Nephron progenitor cell (in vitro differentiated cells): ENCODE measurements around the gene NFKB1.

Source experiments
- DNase-seq: peaks from one replicate; pipeline ENCODE4 v3.0.0; 2021
- H3K27ac Mint-ChIP-seq: 2 replicates; pipeline ENCODE4 v1.8.0; 2021; ENCODE audit warnings: mild to moderate bottlenecking, moderate library complexity, mixed read lengths
- H3K27me3 Mint-ChIP-seq: 2 replicates; pipeline ENCODE4 v1.8.0; 2021; ENCODE audit warnings: mild to moderate bottlenecking, low read depth, mixed read lengths; ENCODE audit not compliant: poor library complexity
- H3K36me3 Mint-ChIP-seq: 2 replicates; pipeline ENCODE4 v1.8.0; 2021; ENCODE audit warnings: low read depth, mixed read lengths
- H3K4me1 Mint-ChIP-seq: 2 replicates; pipeline ENCODE4 v1.8.0; 2021; ENCODE audit warnings: mixed read lengths
- H3K4me3 Mint-ChIP-seq: 2 replicates; pipeline ENCODE4 v1.8.0; 2021; ENCODE audit warnings: mild to moderate bottlenecking, moderate library complexity, mixed read lengths
- H3K9me3 Mint-ChIP-seq: 2 replicates; pipeline ENCODE4 v1.8.0; 2021; ENCODE audit warnings: mild to moderate bottlenecking, moderate library complexity, mixed read lengths
- TF ChIP-seq, protein P1 (sequence below): fragments of 200-600 bp; sonication (generic); IDR thresholded peaks from 2 replicates; pipeline ENCODE4 v1.5.0; 2021; ENCODE audit warnings: antibody characterized with exemption

The NFKB1 gene

DNA sequence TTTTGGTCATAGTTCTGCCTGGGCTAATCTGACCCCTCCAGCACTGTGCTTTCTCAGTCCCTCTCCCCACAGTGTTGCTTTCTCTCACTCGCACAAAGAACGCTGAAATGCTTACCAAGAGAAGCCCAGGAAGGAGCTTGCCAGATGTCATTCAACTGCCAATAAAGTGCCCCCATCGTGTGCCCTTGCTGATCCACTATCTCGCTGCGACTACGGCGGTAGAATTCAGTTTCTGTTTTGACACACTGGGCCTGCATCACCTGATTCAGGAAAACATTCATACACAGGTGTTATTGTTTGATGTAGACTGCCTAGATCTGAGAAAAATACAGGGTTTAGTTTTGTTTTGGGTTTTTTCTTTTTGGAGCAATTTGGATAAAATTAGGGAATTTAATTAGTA, 138.4 kb downstream of the NFKB1 start:
- Mint-ChIP-seq H3K9me3 (no peaks in the 10 kb centered on the region), H3K36me3 (peaks cover 35% of the 10 kb centered on the region), H3K4me1 (no peaks in the 10 kb centered on the region), H3K27me3 (no peaks in the 10 kb centered on the region), H3K4me3 (no peak overlapping the region), H3K27ac (no peak overlapping the region)
- no peak for DNase-seq
- TF ChIP-seq, protein P1, sequence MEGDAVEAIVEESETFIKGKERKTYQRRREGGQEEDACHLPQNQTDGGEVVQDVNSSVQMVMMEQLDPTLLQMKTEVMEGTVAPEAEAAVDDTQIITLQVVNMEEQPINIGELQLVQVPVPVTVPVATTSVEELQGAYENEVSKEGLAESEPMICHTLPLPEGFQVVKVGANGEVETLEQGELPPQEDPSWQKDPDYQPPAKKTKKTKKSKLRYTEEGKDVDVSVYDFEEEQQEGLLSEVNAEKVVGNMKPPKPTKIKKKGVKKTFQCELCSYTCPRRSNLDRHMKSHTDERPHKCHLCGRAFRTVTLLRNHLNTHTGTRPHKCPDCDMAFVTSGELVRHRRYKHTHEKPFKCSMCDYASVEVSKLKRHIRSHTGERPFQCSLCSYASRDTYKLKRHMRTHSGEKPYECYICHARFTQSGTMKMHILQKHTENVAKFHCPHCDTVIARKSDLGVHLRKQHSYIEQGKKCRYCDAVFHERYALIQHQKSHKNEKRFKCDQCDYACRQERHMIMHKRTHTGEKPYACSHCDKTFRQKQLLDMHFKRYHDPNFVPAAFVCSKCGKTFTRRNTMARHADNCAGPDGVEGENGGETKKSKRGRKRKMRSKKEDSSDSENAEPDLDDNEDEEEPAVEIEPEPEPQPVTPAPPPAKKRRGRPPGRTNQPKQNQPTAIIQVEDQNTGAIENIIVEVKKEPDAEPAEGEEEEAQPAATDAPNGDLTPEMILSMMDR = no peak

DNA sequence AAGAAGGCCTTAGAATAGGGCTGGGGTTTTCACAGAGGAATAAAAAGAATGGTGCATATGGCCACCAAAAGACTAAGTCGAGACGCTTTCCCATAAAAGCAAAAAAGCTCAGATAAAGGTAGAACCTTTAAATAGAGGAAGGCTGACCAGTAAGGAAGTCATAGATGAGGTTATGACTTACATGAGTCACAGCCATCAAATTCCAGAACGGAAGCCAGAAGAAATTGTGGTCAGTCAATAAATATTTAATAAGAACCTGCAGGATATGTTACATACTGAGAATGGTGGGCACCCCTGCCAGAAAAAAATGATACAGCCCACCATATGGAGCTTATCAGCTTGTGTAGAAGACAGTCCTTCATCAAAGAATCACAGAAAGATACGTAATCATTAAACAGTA, 139.5 kb downstream of the NFKB1 start:
- DNase-seq = no peak
- Mint-ChIP-seq H3K36me3 (peaks cover 35% of the 10 kb centered on the region), H3K4me1 (no peaks in the 10 kb centered on the region), H3K27ac (no peak overlapping the region), H3K9me3 (no peaks in the 10 kb centered on the region), H3K4me3 (no peak overlapping the region), H3K27me3 (no peaks in the 10 kb centered on the region)
- TF ChIP-seq, protein P1 = no peak

DNA sequence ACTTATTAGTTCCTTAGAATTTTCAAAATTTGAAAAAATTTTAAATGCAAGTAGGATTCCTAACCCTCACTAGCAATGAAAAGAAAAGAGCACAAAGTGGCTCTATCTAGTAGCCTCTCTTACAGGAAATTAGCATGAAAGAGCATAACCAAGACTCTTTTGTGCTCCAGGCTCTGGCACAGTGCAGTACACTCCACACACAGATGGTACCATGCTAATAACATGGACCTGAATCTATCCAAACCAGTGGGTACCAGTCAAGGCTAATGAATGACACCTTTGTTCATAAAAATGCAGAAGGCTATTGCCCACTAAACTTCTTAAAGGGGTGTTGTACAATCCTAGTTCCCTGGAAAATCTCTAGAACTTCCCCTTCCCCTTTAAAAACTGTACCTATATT, 140.6 kb downstream of the NFKB1 start:
- no peaks in the 10 kb centered on the region for H3K9me3 Mint-ChIP-seq
- H3K36me3 Mint-ChIP-seq = peaks cover 34% of the 10 kb centered on the region

DNA sequence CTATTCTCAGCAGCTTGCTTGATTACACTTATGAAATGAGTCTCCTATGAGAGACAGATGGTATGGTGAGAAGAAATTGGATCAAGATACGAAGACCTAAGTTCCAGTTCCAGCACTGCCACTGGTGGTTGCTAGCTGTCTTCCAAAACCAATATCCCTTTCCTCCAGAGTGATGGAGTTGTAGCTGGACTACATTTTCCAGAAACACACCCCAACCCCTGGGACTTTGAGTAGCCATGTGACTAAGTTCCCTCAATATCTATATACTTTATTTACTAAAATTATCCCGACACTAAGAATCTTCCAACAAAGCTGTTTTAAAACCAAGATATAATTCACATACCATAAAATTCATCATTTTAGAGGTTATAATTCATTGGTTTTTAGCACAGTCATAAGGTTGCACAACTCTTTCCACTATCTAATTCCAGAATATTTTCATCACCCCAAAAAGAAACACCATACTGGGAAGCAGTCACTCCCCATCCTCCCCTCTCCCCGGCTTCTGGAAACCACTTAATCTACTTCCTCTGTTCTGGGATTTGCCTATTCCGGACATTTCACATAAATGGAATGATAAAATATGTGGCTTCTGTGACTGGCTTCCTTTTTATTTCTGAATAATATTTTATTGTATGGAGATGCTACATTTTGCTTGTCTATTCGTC, 141.6 kb downstream of the NFKB1 start:
- Mint-ChIP-seq H3K36me3 (peaks cover 30% of the 10 kb centered on the region), H3K9me3 (no peaks in the 10 kb centered on the region), H3K4me1 (no peaks in the 10 kb centered on the region), H3K27me3 (no peaks in the 10 kb centered on the region), H3K4me3 (no peak overlapping the region), H3K27ac (no peak overlapping the region)
- TF ChIP-seq, protein P1 = no peak
- no peak for DNase-seq

More for the DNA sequence above, 140.6 kb downstream of the NFKB1 start:
- H3K4me3 Mint-ChIP-seq = no peak overlapping the region
- H3K4me1 Mint-ChIP-seq = no peaks in the 10 kb centered on the region
- DNase-seq = no peak
- TF ChIP-seq, protein P1 = no peak
- no peaks in the 10 kb centered on the region for H3K27me3 Mint-ChIP-seq
- no peak overlapping the region for H3K27ac Mint-ChIP-seq

DNA sequence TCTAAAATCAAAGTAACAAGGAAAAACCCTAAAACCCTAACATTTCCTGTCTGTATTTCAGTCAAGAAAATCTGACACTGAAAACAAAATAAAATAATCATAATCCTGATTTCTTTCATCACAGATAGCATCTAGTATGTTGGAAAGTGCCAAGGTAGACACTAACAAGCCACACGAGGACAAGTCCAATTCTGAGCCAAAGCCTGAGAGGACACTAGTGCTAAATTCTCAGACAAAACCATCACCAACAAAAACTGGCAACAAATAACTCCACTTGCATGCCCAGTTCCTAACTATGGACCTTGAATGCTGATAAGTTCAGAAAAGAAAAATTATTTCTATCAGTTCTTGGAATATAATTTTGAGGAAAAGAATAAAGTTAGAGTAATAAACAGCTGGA, 146.0 kb downstream of the NFKB1 start:
- TF ChIP-seq, protein P1 = no peak
- Mint-ChIP-seq H3K27ac (no peak overlapping the region), H3K4me3 (no peak overlapping the region), H3K9me3 (no peaks in the 10 kb centered on the region), H3K36me3 (peaks cover 33% of the 10 kb centered on the region), H3K4me1 (no peaks in the 10 kb centered on the region), H3K27me3 (no peaks in the 10 kb centered on the region)
- DNase-seq = no peak

DNA sequence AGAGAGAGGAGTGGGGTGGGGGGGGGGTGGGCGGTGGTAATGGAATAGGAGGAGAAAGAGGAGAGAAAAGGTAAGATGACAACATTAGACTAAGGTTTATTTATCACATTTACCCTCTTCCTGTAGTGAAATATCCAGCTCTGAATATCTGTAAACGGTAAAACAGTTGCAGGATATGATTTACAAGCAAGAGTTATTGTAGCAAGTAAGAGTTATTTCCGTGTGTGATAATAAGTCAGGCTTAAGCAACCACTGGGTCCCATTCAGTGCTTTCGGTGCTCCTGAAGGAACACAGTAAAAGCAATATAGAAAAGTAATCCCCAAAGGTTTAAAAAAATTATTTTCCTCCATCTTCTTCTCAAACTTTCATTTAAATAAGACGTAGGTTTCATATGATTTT, 156.0 kb downstream of the NFKB1 start:
- H3K36me3 Mint-ChIP-seq = peaks cover 4% of the 10 kb centered on the region
- H3K27ac Mint-ChIP-seq = no peak overlapping the region
- no peaks in the 10 kb centered on the region for H3K9me3 Mint-ChIP-seq
- no peaks in the 10 kb centered on the region for H3K27me3 Mint-ChIP-seq
- TF ChIP-seq, protein P1 = no peak
- H3K4me3 Mint-ChIP-seq = no peak overlapping the region
- no peaks in the 10 kb centered on the region for H3K4me1 Mint-ChIP-seq
- no peak for DNase-seq
